Activated CD4-positive, alpha-beta memory T cell treated with anti-CD3 and anti-CD28 coated beads for 36 hours (primary cell): ENCODE data around the gene ESF1. TPM values are rescaled to one million over a fixed set of nuclear protein-coding genes. Genes with fewer than 3 reads are reported as not detected.
"Not testable (repeated sequence)": the region's sequence is repeated elsewhere in the genome, so short reads cannot be mapped to it uniquely, and the experiment has no call there.

Experiments
- CTCF ChIA-PET: fragments of 350-600 bp; sonication (Branson Sonifier 250); formaldehyde crosslinking; loops from one replicate; lab custom pipeline; 2021; ENCODE audit warnings: antibody characterized with exemption, inconsistent platforms; lab: Charles Lee
- POLR2A ChIA-PET: fragments of 350-600 bp; sonication (Branson Sonifier 250); formaldehyde crosslinking; loops from one replicate; lab custom pipeline; 2021; ENCODE audit warnings: antibody characterized with exemption; lab: Charles Lee
- DNase-seq: peaks from one replicate; pipeline ENCODE4 v3.0.0-alpha.2; 2020
- H3K27ac Mint-ChIP-seq: one replicate; pipeline ENCODE4 v1.8.0; 2021; ENCODE audit warnings: mixed read lengths
- H3K27me3 Mint-ChIP-seq: one replicate; pipeline ENCODE4 v1.8.0; 2021; ENCODE audit warnings: mixed read lengths
- H3K36me3 Mint-ChIP-seq: one replicate; pipeline ENCODE4 v1.8.0; 2021; ENCODE audit warnings: mixed read lengths
- H3K4me1 Mint-ChIP-seq: one replicate; pipeline ENCODE4 v1.8.0; 2021; ENCODE audit warnings: low read depth, mixed read lengths
- H3K4me3 Mint-ChIP-seq: one replicate; pipeline ENCODE4 v1.8.0; 2021; ENCODE audit warnings: mild to moderate bottlenecking, mixed read lengths
- H3K9me3 Mint-ChIP-seq: one replicate; pipeline ENCODE4 v1.8.0; 2021; ENCODE audit warnings: mixed read lengths
- intact Hi-C: fragments of 100-400 bp; cut with micrococcal nuclease; formaldehyde crosslinking; loops from one replicate; pipeline ENCODE4 v1.15.1; 2023
- total RNA-seq, 2 experiments: library from RNA; stranded (reverse); gene quantifications; one replicate each; pipeline ENCODE4 v1.2.3, GENCODE V29; 2021

ESF1 gene
- total RNA-seq, 2 experiments from 2014 or later, result 17.3 to 17.9 TPM

GRCh38 chr20:13760451-13760946 lies 24.2 kb downstream of the ESF1 start:
- CTCF ChIA-PET, DNase-seq, H3K4me3 Mint-ChIP-seq, intact Hi-C loops, H3K27ac Mint-ChIP-seq, POLR2A ChIA-PET, H3K27me3 Mint-ChIP-seq, H3K9me3 Mint-ChIP-seq, H3K4me1 Mint-ChIP-seq: not testable (repeated sequence)
- H3K36me3 Mint-ChIP-seq, result peaks cover 32% of the 10 kb centered on the region

DNA sequence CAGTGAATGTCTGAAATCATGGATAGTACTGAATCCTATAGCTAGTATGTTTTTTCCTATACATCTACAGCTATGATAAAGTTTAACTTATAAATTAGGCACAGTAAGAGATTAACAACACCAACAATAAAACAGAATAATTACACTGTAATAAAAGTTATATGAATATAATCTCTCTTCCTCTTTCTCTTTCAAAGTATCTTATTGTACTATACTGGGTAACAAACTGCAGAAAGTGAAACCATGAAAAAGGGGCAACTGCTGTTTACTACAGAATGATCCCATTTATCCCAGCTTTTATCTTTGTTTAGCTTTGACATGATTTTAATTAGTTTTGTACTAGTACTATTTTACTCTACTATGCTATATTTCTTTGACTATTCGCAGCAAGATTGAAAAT lies 25.8 kb downstream of the ESF1 start:
- Mint-ChIP-seq H3K27me3 (no peaks in the 10 kb centered on the region), H3K4me3 (no peak overlapping the region), H3K4me1 (no peaks in the 10 kb centered on the region), H3K27ac (no peak overlapping the region), H3K9me3 (no peaks in the 10 kb centered on the region), H3K36me3 (peaks cover 20% of the 10 kb centered on the region)
- POLR2A ChIA-PET, result no interaction called here
- CTCF ChIA-PET, result interaction anchor here (3.3 kb wide), 1 partner anchor 13 kb away, joined by 14 read pairs; no protein-coding TSS in a partner anchor
- DNase-seq, result no peak
- intact Hi-C loops, result no loop called here

GRCh38 chr20:13756551-13756950 lies 28.2 kb downstream of the ESF1 start:
- no peak overlapping the region for H3K4me3 Mint-ChIP-seq
- no peaks in the 10 kb centered on the region for H3K9me3 Mint-ChIP-seq
- peaks cover 18% of the 10 kb centered on the region for H3K36me3 Mint-ChIP-seq
- H3K27ac Mint-ChIP-seq, result no peak overlapping the region
- no peaks in the 10 kb centered on the region for H3K27me3 Mint-ChIP-seq
- no peaks in the 10 kb centered on the region for H3K4me1 Mint-ChIP-seq
- ChIA-PET POLR2A (no interaction called here), CTCF (interaction anchor here (3.3 kb wide), 1 partner anchor 15 kb away, joined by 14 read pairs; no protein-coding TSS in a partner anchor)
- DNase-seq, result no peak
- intact Hi-C loops, result no loop called here

DNA sequence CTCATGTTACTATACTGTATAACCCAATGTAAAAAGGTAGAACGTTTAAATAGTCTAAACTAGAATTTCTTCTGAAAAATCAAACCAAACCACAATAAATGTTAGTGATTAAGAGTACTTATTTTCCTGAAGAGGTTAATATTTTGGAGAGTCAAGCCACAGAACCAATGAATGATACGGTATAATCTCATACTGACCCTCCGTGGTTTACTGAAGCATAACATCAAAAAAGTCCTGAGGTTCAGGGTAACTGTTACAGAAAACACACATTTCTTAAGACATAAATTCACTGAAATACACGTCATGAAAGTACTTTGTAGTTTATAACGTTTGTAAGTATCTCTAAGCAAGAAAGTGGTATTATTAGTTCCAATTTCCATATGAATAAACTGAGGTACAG lies 28.9 kb downstream of the ESF1 start:
- no peaks in the 10 kb centered on the region for H3K27me3 Mint-ChIP-seq
- no peak overlapping the region for H3K27ac Mint-ChIP-seq
- intact Hi-C loops, result no loop called here
- H3K4me3 Mint-ChIP-seq, result no peak overlapping the region
- ChIA-PET POLR2A (no interaction called here), CTCF (interaction anchor here (3.3 kb wide), 1 partner anchor 16 kb away, joined by 14 read pairs; no protein-coding TSS in a partner anchor)
- H3K36me3 Mint-ChIP-seq, result peaks cover 24% of the 10 kb centered on the region
- no peaks in the 10 kb centered on the region for H3K4me1 Mint-ChIP-seq
- DNase-seq, result no peak
- no peaks in the 10 kb centered on the region for H3K9me3 Mint-ChIP-seq

- POLR2A ChIA-PET, result no interaction called here
Measured at GRCh38 chr20:13753436-13754036, 31.2 kb downstream of the ESF1 start.

GRCh38 chr20:13749811-13750210 lies 34.9 kb downstream of the ESF1 start:
- ChIA-PET POLR2A (no interaction called here), CTCF (interaction anchor here (1.3 kb wide), 1 partner anchor 22 kb away, joined by 4 read pairs; no protein-coding TSS in a partner anchor)
- no peak overlapping the region for H3K27ac Mint-ChIP-seq
- no peaks in the 10 kb centered on the region for H3K4me1 Mint-ChIP-seq
- H3K9me3 Mint-ChIP-seq, result no peaks in the 10 kb centered on the region
- no peak overlapping the region for H3K4me3 Mint-ChIP-seq
- intact Hi-C loops, result no loop called here
- DNase-seq, result no peak
- peaks cover 17% of the 10 kb centered on the region for H3K36me3 Mint-ChIP-seq
- no peaks in the 10 kb centered on the region for H3K27me3 Mint-ChIP-seq

More at GRCh38 chr20:13753436-13754036, 31.2 kb downstream of the ESF1 start:
- H3K27ac Mint-ChIP-seq, result no peak overlapping the region
- H3K4me1 Mint-ChIP-seq, result no peaks in the 10 kb centered on the region
- intact Hi-C loops, result no loop called here
- no peaks in the 10 kb centered on the region for H3K9me3 Mint-ChIP-seq
- CTCF ChIA-PET, result interaction anchor here (1.2 kb wide), 1 partner anchor 18 kb away, joined by 4 read pairs; no protein-coding TSS in a partner anchor
- H3K4me3 Mint-ChIP-seq, result no peak overlapping the region
- no peak for DNase-seq
- H3K27me3 Mint-ChIP-seq, result no peaks in the 10 kb centered on the region
- peaks cover 16% of the 10 kb centered on the region for H3K36me3 Mint-ChIP-seq

DNA sequence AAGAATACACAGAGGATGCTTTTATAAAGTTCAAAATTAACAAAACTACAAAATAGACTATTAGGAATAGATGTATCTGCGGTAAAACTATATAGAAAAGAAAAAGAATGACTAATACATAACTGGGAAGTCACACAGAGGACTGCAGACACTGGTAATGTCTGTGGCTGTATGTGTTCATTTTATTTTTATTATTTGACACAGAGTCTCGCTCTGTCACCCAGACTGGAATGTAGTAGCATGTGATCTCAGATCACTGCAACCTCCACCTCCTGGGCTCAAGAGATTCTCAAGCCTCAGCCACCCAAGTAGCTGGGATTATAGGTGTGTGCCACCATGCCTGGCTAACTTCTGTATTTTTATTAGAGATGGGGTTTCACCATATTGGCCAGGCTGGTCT lies 38.9 kb downstream of the ESF1 start:
- H3K27ac Mint-ChIP-seq, result no peak overlapping the region

GRCh38 chr20:13744352-13744751 lies 40.4 kb downstream of the ESF1 start:
- H3K4me3 Mint-ChIP-seq, result no peak overlapping the region
- no peaks in the 10 kb centered on the region for H3K27me3 Mint-ChIP-seq
- peaks cover 13% of the 10 kb centered on the region for H3K4me1 Mint-ChIP-seq
- H3K36me3 Mint-ChIP-seq, result peaks cover 45% of the 10 kb centered on the region
- peaks cover 12% of the 10 kb centered on the region for H3K9me3 Mint-ChIP-seq
- H3K27ac Mint-ChIP-seq, result no peak overlapping the region
- ChIA-PET CTCF (no interaction called here), POLR2A (no interaction called here)
- intact Hi-C loops, result no loop called here
- DNase-seq, result no peak

More for the DNA sequence above, 38.9 kb downstream of the ESF1 start:
- intact Hi-C loops, result no loop called here
- H3K36me3 Mint-ChIP-seq, result peaks cover 38% of the 10 kb centered on the region
- H3K9me3 Mint-ChIP-seq, result peaks cover 6% of the 10 kb centered on the region
- CTCF ChIA-PET, result no interaction called here
- POLR2A ChIA-PET, result no interaction called here
- peaks cover 9% of the 10 kb centered on the region for H3K4me1 Mint-ChIP-seq
- no peaks in the 10 kb centered on the region for H3K27me3 Mint-ChIP-seq
- DNase-seq, result no peak
- H3K4me3 Mint-ChIP-seq, result no peak overlapping the region

DNA sequence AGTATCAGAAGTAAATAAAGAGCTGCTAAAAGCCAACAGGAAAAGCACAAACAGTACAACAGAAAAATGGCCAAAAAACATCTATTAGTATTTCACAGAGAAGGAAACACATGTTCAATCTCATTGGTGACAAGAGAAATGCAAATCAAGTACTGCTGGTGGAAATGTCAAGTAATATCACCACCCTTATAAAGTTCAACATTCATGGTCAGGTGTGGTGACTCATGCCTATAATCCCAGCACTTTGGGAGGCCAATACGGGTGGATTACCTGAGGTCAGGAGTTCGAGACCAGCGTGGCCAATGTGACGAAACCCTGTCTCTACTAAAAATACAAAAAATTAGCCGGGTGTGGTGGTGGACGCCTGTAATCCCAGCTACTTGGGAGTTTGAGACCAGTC lies 42.8 kb downstream of the ESF1 start:
- intact Hi-C loops, result no loop called here
- Mint-ChIP-seq H3K4me3 (no peak overlapping the region), H3K27me3 (no peaks in the 10 kb centered on the region), H3K4me1 (peaks cover 13% of the 10 kb centered on the region), H3K9me3 (peaks cover 12% of the 10 kb centered on the region), H3K36me3 (peaks cover 54% of the 10 kb centered on the region), H3K27ac (no peak overlapping the region)
- POLR2A ChIA-PET, result no interaction called here
- CTCF ChIA-PET, result no interaction called here
- no peak for DNase-seq

GRCh38 chr20:13739731-13740649 lies 44.7 kb downstream of the ESF1 start:
- intact Hi-C loops, result no loop called here
- ChIA-PET CTCF (no interaction called here), POLR2A (no interaction called here)
- peaks cover 54% of the 10 kb centered on the region for H3K36me3 Mint-ChIP-seq
- peaks cover 13% of the 10 kb centered on the region for H3K4me1 Mint-ChIP-seq
- H3K9me3 Mint-ChIP-seq, result peaks cover 12% of the 10 kb centered on the region
- DNase-seq, result no peak
- no peak overlapping the region for H3K4me3 Mint-ChIP-seq
- no peaks in the 10 kb centered on the region for H3K27me3 Mint-ChIP-seq
- H3K27ac Mint-ChIP-seq, result no peak overlapping the region

GRCh38 chr20:13738187-13738586 lies 46.5 kb downstream of the ESF1 start:
- POLR2A ChIA-PET, CTCF ChIA-PET, H3K27me3 Mint-ChIP-seq, intact Hi-C loops, DNase-seq, H3K27ac Mint-ChIP-seq, H3K4me3 Mint-ChIP-seq: not testable (repeated sequence)
- Mint-ChIP-seq H3K4me1 (peaks cover 13% of the 10 kb centered on the region), H3K36me3 (peaks cover 48% of the 10 kb centered on the region), H3K9me3 (peaks cover 12% of the 10 kb centered on the region)
